HCT116 (cell line): ENCODE measurements around the gene SNTG2. TPM values are rescaled to one million over a fixed set of nuclear protein-coding genes. Genes with fewer than 3 reads are reported as not detected.

Source experiments
- ATAC-seq: fragments of 200-7000 bp; cut with Tn5 transposase; 2 replicates; pipeline ENCODE4 v1.9.1; 2020; ENCODE audit warnings: mild to moderate bottlenecking, moderate library complexity
- BruUV-seq: library from RNA; stranded (reverse); fragments of 400-500 nt; replicated peaks from 2 replicates; lab custom pipeline; 2021; lab: Mats Ljungman, UMichigan
- CTCF ChIA-PET: fragments of 300-600 bp; sonication (Branson Sonifier 250); formaldehyde crosslinking; loops from one replicate; lab custom pipeline; 2021; ENCODE audit warnings: antibody characterized with exemption; lab: Charles Lee
- POLR2A ChIA-PET: fragments of 300-600, 350-600 bp; sonication (Branson Sonifier 250); formaldehyde crosslinking; loops from one replicate; lab custom pipeline; 2021; ENCODE audit warnings: antibody characterized with exemption; lab: Charles Lee
- RAD21 ChIA-PET, 2 experiments: fragments of 300-600 bp; sonication (Branson Sonifier 250); formaldehyde crosslinking; loops; one replicate each; lab custom pipeline; 2023; ENCODE audit warnings: low total read pairs in 2 of 2; ENCODE audit not compliant: uncharacterized antibody in 2 of 2, unreplicated experiment in 2 of 2, low non-redundant PET in 1 of 2; lab: Charles Lee
- DNase-seq: peaks from one replicate; pipeline ENCODE4 v3.0.0-alpha.2; 2010; ENCODE audit warnings: low read depth, low spot score
- H2AFZ ChIP-seq: fragments of 200-600 bp; shearing (Covaris generic), sonication (generic); 2 replicates; pipeline ENCODE4 v1.6.1; 2017; ENCODE audit warnings: low read depth, mixed run types, mixed read lengths, antibody characterized with exemption, low read length; ENCODE audit not compliant: poor library complexity, severe bottlenecking
- H3K27ac ChIP-seq: 2 replicates; pipeline ENCODE4 v1.5.1; 2012; ENCODE audit warnings: low read depth, low read length
- H3K27me3 ChIP-seq: fragments of 200-600 bp; sonication (generic); 2 replicates; pipeline ENCODE4 v1.6.1; 2016; ENCODE audit warnings: mixed run types, low read length, mixed read lengths; ENCODE audit not compliant: insufficient read depth
- H3K36me3 ChIP-seq, 2 experiments: fragments of 200-500 bp in 1 of 2; fragments of 200-600 bp in 1 of 2; sonication (Bioruptor generic) in 1 of 2; sonication (generic) in 1 of 2; 2 replicates each; pipeline versions ENCODE4 v1.5.1 to v1.6.1; 2014 to 2016; ENCODE audit warnings: low read length in 2 of 2, inconsistent platforms in 1 of 2, mixed read lengths in 1 of 2, mixed run types in 1 of 2; ENCODE audit not compliant: insufficient read depth in 2 of 2, control insufficient read depth in 1 of 2
- H3K4me1 ChIP-seq, 2 experiments: fragments of 200-600 bp in 1 of 2; sonication (generic) in 1 of 2; 2 replicates each; pipeline versions ENCODE4 v1.5.1 to v1.6.1; 2012 to 2017; ENCODE audit warnings: low read length in 2 of 2, inconsistent platforms in 1 of 2, mild to moderate bottlenecking in 1 of 2, mixed read lengths in 1 of 2, mixed run types in 1 of 2, moderate library complexity in 1 of 2; ENCODE audit not compliant: insufficient read depth in 2 of 2, control insufficient read depth in 1 of 2
- H3K4me2 ChIP-seq: fragments of 200-600 bp; sonication (generic); 2 replicates; pipeline ENCODE4 v1.6.1; 2017; ENCODE audit warnings: mixed run types, low read length, mixed read lengths
- H3K4me3 ChIP-seq, 2 experiments: fragments of 200-600 bp in 1 of 2; sonication (generic) in 1 of 2; replicated peaks in 1 of 2; 2 replicates each; pipeline ENCODE4 v1.5.1; 2011 to 2016; ENCODE audit warnings: low read length in 2 of 2, control low read depth in 1 of 2, low read depth in 1 of 2, mild to moderate bottlenecking in 1 of 2, mixed read lengths in 1 of 2, mixed run types in 1 of 2
- H3K79me2 ChIP-seq: fragments of 200-600 bp; sonication (generic); 2 replicates; pipeline ENCODE4 v1.6.1; 2017; ENCODE audit warnings: mild to moderate bottlenecking, mixed run types, low read length, moderate library complexity, mixed read lengths; ENCODE audit not compliant: insufficient read depth
- H3K9ac ChIP-seq: fragments of 200-600 bp; sonication (generic); 2 replicates; pipeline ENCODE4 v1.6.1; 2016; ENCODE audit warnings: low read length, mixed read lengths
- H3K9me2 ChIP-seq: fragments of 200-600 bp; sonication (generic), shearing (Covaris generic); 2 replicates; pipeline ENCODE4 v1.6.1; 2017; ENCODE audit warnings: mixed run types, mild to moderate bottlenecking, moderate library complexity; ENCODE audit not compliant: insufficient read depth
- H3K9me3 ChIP-seq, 2 experiments: fragments of 200-500 bp in 1 of 2; fragments of 200-600 bp in 1 of 2; sonication (Bioruptor generic) in 1 of 2; sonication (generic) in 1 of 2; 2 replicates each; pipeline ENCODE4 v1.6.1; 2014 to 2017; ENCODE audit warnings: low read length in 2 of 2, mixed read lengths in 2 of 2, inconsistent platforms in 1 of 2, low read depth in 1 of 2, mild to moderate bottlenecking in 1 of 2, mixed run types in 1 of 2, moderate library complexity in 1 of 2; ENCODE audit not compliant: control insufficient read depth in 1 of 2, insufficient read depth in 1 of 2
- H4K20me1 ChIP-seq: fragments of 200-600 bp; sonication (generic), shearing (Covaris generic); 2 replicates; pipeline ENCODE4 v1.6.1; 2017; ENCODE audit warnings: mixed run types, mild to moderate bottlenecking, moderate library complexity; ENCODE audit not compliant: insufficient read depth
- EZH2phosphoT487 ChIP-seq: fragments of 200-600 bp; IDR thresholded peaks from 2 replicates; pipeline ENCODE4 v1.6.1; 2018; ENCODE audit warnings: antibody characterized with exemption, borderline replicate concordance
- FOSL1 ChIP-seq: IDR thresholded peaks from 2 replicates; pipeline ENCODE4 v1.6.1; 2012; ENCODE audit warnings: low read depth
- JUND ChIP-seq: IDR thresholded peaks from 2 replicates; pipeline ENCODE4 v1.6.1; 2012
- SRF ChIP-seq: IDR thresholded peaks from 2 replicates; pipeline ENCODE4 v1.6.1; 2012; ENCODE audit warnings: low read depth
- intact Hi-C: fragments of 100-400 bp; cut with micrococcal nuclease; formaldehyde crosslinking; loops from 2 replicates; pipeline ENCODE4 v1.10.0; 2022
- total RNA-seq: library from RNA; stranded (reverse); gene quantifications from one replicate; pipeline ENCODE4 v1.2.1, GENCODE V29; 2021; ENCODE audit not compliant: unreplicated experiment
- TF ChIP-seq, protein P1 (sequence below): IDR thresholded peaks from 2 replicates; pipeline ENCODE4 v1.6.1; 2012
- TF ChIP-seq, protein P2 (sequence below): IDR thresholded peaks from 2 replicates; pipeline ENCODE4 v1.6.1; 2012; ENCODE audit warnings: low read depth

SNTG2 gene
- total RNA-seq, 1 experiment from 2014 or later = not detected

DNA sequence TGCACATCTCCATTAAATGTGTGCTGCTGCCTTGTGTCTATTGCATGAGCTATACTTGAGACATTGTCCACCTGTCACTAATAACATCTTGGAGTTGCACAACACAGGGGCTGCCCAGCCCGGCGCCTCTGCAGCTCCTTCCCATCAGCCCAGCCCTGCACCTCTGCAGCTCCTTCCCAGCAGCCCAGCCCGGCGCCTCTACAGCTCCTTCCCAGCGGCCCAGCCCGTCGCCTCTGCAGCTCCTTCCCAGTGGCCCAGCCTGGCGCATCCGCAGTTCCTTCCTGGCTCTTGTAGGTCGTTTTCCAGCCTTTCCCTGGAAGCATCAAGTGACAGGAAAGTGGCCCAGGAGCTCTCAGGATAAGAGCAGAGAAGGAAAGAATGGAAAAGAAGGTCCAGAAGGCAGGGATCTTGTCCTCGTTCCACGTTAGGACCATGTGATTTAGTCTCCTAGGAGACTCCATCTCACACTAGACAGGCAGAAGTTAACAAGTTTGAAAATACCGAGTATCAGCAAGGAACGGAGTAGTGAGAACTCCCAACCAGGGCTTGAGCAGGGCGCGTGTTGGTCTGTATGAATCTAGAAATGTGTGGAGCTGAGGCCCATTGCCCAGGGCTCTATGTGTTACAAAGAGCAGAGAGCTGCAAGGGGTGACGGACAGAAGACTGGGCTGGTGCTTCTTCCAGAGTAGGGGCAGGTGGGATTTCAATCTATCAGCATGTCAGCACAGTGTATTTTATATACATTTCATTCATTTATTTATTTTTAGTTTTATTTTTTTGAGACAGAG is 346.9 kb downstream of the SNTG2 start:
- H3K27me3 ChIP-seq = peaks cover 41% of the 10 kb centered on the region; the same call in 1 of the 2 replicates
- ChIA-PET RAD21 (no interaction called here), POLR2A (no interaction called here)
- no peak overlapping the region for H2AFZ ChIP-seq
- BruUV-seq = no TSS peak
- H3K4me3 ChIP-seq = no peak overlapping the region
- H4K20me1 ChIP-seq = no peaks in the 10 kb centered on the region
- no peaks in the 10 kb centered on the region for H3K4me1 ChIP-seq
- no peaks in the 10 kb centered on the region for H3K9me2 ChIP-seq
- H3K79me2 ChIP-seq = no peaks in the 10 kb centered on the region
- no peaks in the 10 kb centered on the region for H3K36me3 ChIP-seq
- intact Hi-C loops = no loop called here
- H3K27ac ChIP-seq = no peak overlapping the region
- TF ChIP-seq, protein P1, sequence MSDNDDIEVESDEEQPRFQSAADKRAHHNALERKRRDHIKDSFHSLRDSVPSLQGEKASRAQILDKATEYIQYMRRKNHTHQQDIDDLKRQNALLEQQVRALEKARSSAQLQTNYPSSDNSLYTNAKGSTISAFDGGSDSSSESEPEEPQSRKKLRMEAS = no peak
- TF ChIP-seq FOSL1 = no peak
- no peak for TF ChIP-seq EZH2phosphoT487
- no peak for TF ChIP-seq JUND
- no peak for TF ChIP-seq SRF
- TF ChIP-seq, protein P2, sequence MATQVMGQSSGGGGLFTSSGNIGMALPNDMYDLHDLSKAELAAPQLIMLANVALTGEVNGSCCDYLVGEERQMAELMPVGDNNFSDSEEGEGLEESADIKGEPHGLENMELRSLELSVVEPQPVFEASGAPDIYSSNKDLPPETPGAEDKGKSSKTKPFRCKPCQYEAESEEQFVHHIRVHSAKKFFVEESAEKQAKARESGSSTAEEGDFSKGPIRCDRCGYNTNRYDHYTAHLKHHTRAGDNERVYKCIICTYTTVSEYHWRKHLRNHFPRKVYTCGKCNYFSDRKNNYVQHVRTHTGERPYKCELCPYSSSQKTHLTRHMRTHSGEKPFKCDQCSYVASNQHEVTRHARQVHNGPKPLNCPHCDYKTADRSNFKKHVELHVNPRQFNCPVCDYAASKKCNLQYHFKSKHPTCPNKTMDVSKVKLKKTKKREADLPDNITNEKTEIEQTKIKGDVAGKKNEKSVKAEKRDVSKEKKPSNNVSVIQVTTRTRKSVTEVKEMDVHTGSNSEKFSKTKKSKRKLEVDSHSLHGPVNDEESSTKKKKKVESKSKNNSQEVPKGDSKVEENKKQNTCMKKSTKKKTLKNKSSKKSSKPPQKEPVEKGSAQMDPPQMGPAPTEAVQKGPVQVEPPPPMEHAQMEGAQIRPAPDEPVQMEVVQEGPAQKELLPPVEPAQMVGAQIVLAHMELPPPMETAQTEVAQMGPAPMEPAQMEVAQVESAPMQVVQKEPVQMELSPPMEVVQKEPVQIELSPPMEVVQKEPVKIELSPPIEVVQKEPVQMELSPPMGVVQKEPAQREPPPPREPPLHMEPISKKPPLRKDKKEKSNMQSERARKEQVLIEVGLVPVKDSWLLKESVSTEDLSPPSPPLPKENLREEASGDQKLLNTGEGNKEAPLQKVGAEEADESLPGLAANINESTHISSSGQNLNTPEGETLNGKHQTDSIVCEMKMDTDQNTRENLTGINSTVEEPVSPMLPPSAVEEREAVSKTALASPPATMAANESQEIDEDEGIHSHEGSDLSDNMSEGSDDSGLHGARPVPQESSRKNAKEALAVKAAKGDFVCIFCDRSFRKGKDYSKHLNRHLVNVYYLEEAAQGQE = no peak
- TF ChIP-seq, all 23 proteins: peak for 0
- Histone ChIP-seq H3K4me2 (no peak overlapping the region), H3K9ac (no peak overlapping the region), H3K9me3 (no peaks in the 10 kb centered on the region)
- CTCF ChIA-PET = no interaction called here
- no peak for ATAC-seq
- DNase-seq = no peak
